HEK293 (cell line): ENCODE measurements around the gene GCA.

ENCODE experiments used
- CTCF ChIA-PET: fragments of 350-600 bp; formaldehyde crosslinking; extraction: SDS; loops from one replicate; lab custom pipeline; 2021; ENCODE audit warnings: antibody characterized with exemption; lab: Yijun Ruan, JAX
- POLR2A ChIA-PET: fragments of 300-600 bp; formaldehyde crosslinking; extraction: SDS; loops from one replicate; lab custom pipeline; 2020; ENCODE audit warnings: antibody characterized with exemption, inconsistent platforms; lab: Yijun Ruan, JAX
- H3K27ac ChIP-seq: fragments of 200-500 bp; sonication (Bioruptor generic); 2 replicates; pipeline ENCODE4 v1.5.1; 2014; ENCODE audit warnings: low read depth, low read length, control low read depth, inconsistent platforms; ENCODE audit errors: extremely low read depth
- H3K36me3 ChIP-seq, 2 experiments: fragments of 200-500 bp in 1 of 2; sonication (Bioruptor generic) in 1 of 2; 1 replicate in 1 of 2; 2 replicates in 1 of 2; pipeline ENCODE4 v1.5.1; 2014 to 2017; ENCODE audit warnings: inconsistent platforms in 2 of 2, low read length in 2 of 2; ENCODE audit not compliant: control insufficient read depth in 2 of 2, insufficient read depth in 1 of 2
- H3K4me1 ChIP-seq: fragments of 200-500 bp; sonication (Bioruptor generic); 2 replicates; pipeline ENCODE4 v1.5.1; 2014; ENCODE audit warnings: mild to moderate bottlenecking, low read length, inconsistent platforms; ENCODE audit not compliant: control insufficient read depth, insufficient read depth
- H3K4me3 ChIP-seq: 2 replicates; pipeline ENCODE4 v1.5.1; 2011; ENCODE audit warnings: low read depth, mild to moderate bottlenecking, control low read depth, low read length, moderate library complexity
- H3K9me3 ChIP-seq: fragments of 200-500 bp; sonication (Bioruptor generic); 2 replicates; pipeline ENCODE4 v1.5.1; 2014; ENCODE audit warnings: low read depth, low read length, inconsistent platforms; ENCODE audit not compliant: control insufficient read depth, insufficient read depth
- EGR2 ChIP-seq: fragments of 450-650 bp; formaldehyde crosslinking; IDR thresholded peaks from 2 replicates; pipeline ENCODE4 v1.5.1; 2016; ENCODE audit warnings: low read depth, missing biosample characterization, missing genetic modification characterization
- GLIS1 ChIP-seq: fragments of 450-650 bp; formaldehyde crosslinking; IDR thresholded peaks from 2 replicates; pipeline ENCODE4 v1.5.1; 2016; ENCODE audit warnings: missing biosample characterization, missing genetic modification characterization
- KLF10 ChIP-seq: fragments of 450-650 bp; IDR thresholded peaks from 2 replicates; pipeline ENCODE4 v1.5.1; 2018; ENCODE audit warnings: missing biosample characterization, mild to moderate bottlenecking, missing genetic modification characterization
- KLF8 ChIP-seq: fragments of 450-650 bp; formaldehyde crosslinking; IDR thresholded peaks from 2 replicates; pipeline ENCODE4 v1.5.1; 2016; ENCODE audit warnings: missing biosample characterization, missing genetic modification characterization
- OSR2 ChIP-seq: fragments of 450-650 bp; formaldehyde crosslinking; IDR thresholded peaks from 2 replicates; pipeline ENCODE4 v1.5.1; 2016; ENCODE audit warnings: missing biosample characterization, missing genetic modification characterization
- OVOL3 ChIP-seq: fragments of 450-650 bp; formaldehyde crosslinking; IDR thresholded peaks from 2 replicates; pipeline ENCODE4 v1.5.1; 2016; ENCODE audit warnings: missing biosample characterization, missing genetic modification characterization
- PRDM1 ChIP-seq: fragments of 450-650 bp; formaldehyde crosslinking; IDR thresholded peaks from 2 replicates; pipeline ENCODE4; 2016; ENCODE audit warnings: missing biosample characterization, missing genetic modification characterization
- SCRT2 ChIP-seq: fragments of 450-650 bp; formaldehyde crosslinking; IDR thresholded peaks from 2 replicates; pipeline ENCODE4 v1.5.1; 2016; ENCODE audit warnings: missing biosample characterization, missing genetic modification characterization
- ZBTB8A ChIP-seq: fragments of 450-650 bp; formaldehyde crosslinking; IDR thresholded peaks from 2 replicates; pipeline ENCODE4 v1.5.1; 2016; ENCODE audit warnings: missing biosample characterization, missing genetic modification characterization
- ZNF202 ChIP-seq: fragments of 450-650 bp; formaldehyde crosslinking; IDR thresholded peaks from 2 replicates; pipeline ENCODE4 v1.5.1; 2016; ENCODE audit warnings: missing biosample characterization, missing genetic modification characterization, borderline replicate concordance
- ZNF214 ChIP-seq: fragments of 450-650 bp; formaldehyde crosslinking; IDR thresholded peaks from 2 replicates; pipeline ENCODE4 v1.5.1; 2017; ENCODE audit warnings: missing biosample characterization, mild to moderate bottlenecking, missing genetic modification characterization, borderline replicate concordance
- ZNF394 ChIP-seq: fragments of 450-650 bp; formaldehyde crosslinking; IDR thresholded peaks from 2 replicates; pipeline ENCODE4 v1.5.1; 2016; ENCODE audit warnings: missing biosample characterization, missing genetic modification characterization, mild to moderate bottlenecking, moderate library complexity, borderline replicate concordance
- ZNF416 ChIP-seq: fragments of 450-650 bp; formaldehyde crosslinking; IDR thresholded peaks from 2 replicates; pipeline ENCODE4 v1.5.1; 2016; ENCODE audit warnings: missing biosample characterization, missing genetic modification characterization
- ZNF501 ChIP-seq: fragments of 450-650 bp; formaldehyde crosslinking; IDR thresholded peaks from 2 replicates; pipeline ENCODE4 v1.5.1; 2016; ENCODE audit warnings: missing biosample characterization, missing genetic modification characterization
- ZNF510 ChIP-seq: fragments of 450-650 bp; formaldehyde crosslinking; IDR thresholded peaks from 2 replicates; pipeline ENCODE4 v1.5.1; 2018; ENCODE audit warnings: mild to moderate bottlenecking, missing genetic modification characterization, missing biosample characterization; ENCODE audit not compliant: insufficient replicate concordance
- ZNF521 ChIP-seq: fragments of 450-650 bp; formaldehyde crosslinking; IDR thresholded peaks from 2 replicates; pipeline ENCODE4 v1.5.1; 2017; ENCODE audit warnings: missing biosample characterization, mild to moderate bottlenecking, missing genetic modification characterization
- ZNF555 ChIP-seq: fragments of 450-650 bp; formaldehyde crosslinking; conservative IDR thresholded peaks from 2 replicates; pipeline ENCODE4 v1.5.1; 2017; ENCODE audit warnings: missing biosample characterization, mild to moderate bottlenecking, missing genetic modification characterization, inconsistent platforms
- ZNF629 ChIP-seq: fragments of 450-650 bp; formaldehyde crosslinking; IDR thresholded peaks from 2 replicates; pipeline ENCODE4 v1.5.1; 2017; ENCODE audit warnings: missing biosample characterization, missing genetic modification characterization
- ZNF677 ChIP-seq: fragments of 450-650 bp; IDR thresholded peaks from 2 replicates; pipeline ENCODE4 v1.5.0; 2018; ENCODE audit warnings: missing biosample characterization, mild to moderate bottlenecking, missing genetic modification characterization, moderate library complexity
- TF ChIP-seq, protein P1 (sequence below): fragments of 450-650 bp; formaldehyde crosslinking; IDR thresholded peaks from 2 replicates; pipeline ENCODE4 v1.5.1; 2016; ENCODE audit warnings: missing biosample characterization, missing genetic modification characterization
- TF ChIP-seq, protein P2 (sequence below): fragments of 450-650 bp; formaldehyde crosslinking; IDR thresholded peaks from 2 replicates; pipeline ENCODE4 v1.5.1; 2017; ENCODE audit warnings: missing biosample characterization, mild to moderate bottlenecking, missing genetic modification characterization, moderate library complexity
- TF ChIP-seq, protein P3 (sequence below): fragments of 450-650 bp; formaldehyde crosslinking; IDR thresholded peaks from 2 replicates; pipeline ENCODE4 v1.5.1; 2016; ENCODE audit warnings: missing biosample characterization, missing genetic modification characterization
- TF ChIP-seq, protein P4 (sequence below): fragments of 450-650 bp; formaldehyde crosslinking; IDR thresholded peaks from 2 replicates; pipeline ENCODE4 v1.5.1; 2016; ENCODE audit warnings: missing biosample characterization, missing genetic modification characterization
- TF ChIP-seq, protein P5 (sequence below): fragments of 450-650 bp; formaldehyde crosslinking; IDR thresholded peaks from 2 replicates; pipeline ENCODE4 v1.5.1; 2016; ENCODE audit warnings: missing biosample characterization, missing genetic modification characterization, borderline replicate concordance
- TF ChIP-seq, protein P6 (sequence below): IDR thresholded peaks from 2 replicates; pipeline ENCODE4 v1.6.1; 2011; ENCODE audit warnings: mild to moderate bottlenecking, low read depth, low read length, borderline replicate concordance

The GCA gene

DNA sequence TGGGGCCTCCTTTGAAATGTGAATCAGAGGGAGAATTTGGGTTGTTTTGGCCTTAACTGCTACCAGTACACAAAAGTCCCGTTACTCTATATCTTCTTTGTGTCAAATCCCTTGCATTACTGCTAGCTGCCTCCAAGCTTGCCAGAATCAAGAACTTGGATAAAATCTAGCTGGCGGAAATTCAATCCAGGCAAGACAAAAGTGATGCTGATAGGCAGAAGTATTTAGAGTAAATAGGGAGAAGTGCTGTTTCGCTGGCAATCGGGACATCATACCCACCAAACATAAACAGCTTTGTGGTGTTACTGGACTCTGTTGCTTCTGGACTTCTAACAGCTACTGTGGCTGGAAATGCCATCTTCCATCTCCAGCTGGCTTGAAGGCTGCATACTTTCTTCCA lies 28.0 kb upstream of the GCA start:
- H3K4me3 ChIP-seq, result no peak overlapping the region
- CTCF ChIA-PET, result interaction anchor here (0.6 kb wide), 1 partner anchor 26 kb away, joined by 3 read pairs; no protein-coding TSS in a partner anchor
- no peaks in the 10 kb centered on the region for H3K36me3 ChIP-seq
- H3K9me3 ChIP-seq, result no peaks in the 10 kb centered on the region
- peaks cover 3% of the 10 kb centered on the region; the same call in 1 of the 2 replicates for H3K4me1 ChIP-seq
- POLR2A ChIA-PET, result no interaction called here
- no peak overlapping the region for H3K27ac ChIP-seq
- TF ChIP-seq ZBTB8A (tag by site-specific recombination) (no peak), ZNF501 (tag by site-specific recombination) (no peak), PRDM1 (tag by site-specific recombination) (no peak), SCRT2 (tag by site-specific recombination) (no peak), ZNF555 (tag by site-specific recombination) (no peak), KLF8 (tag by site-specific recombination) (no peak), EGR2 (no peak), GLIS1 (tag by site-specific recombination) (no peak), ZNF629 (no peak), ZNF416 (no peak), ZNF394 (tag by site-specific recombination) (no peak), OSR2 (tag by site-specific recombination) (no peak), OVOL3 (tag by site-specific recombination) (no peak), ZNF510 (tag by site-specific recombination) (no peak), ZNF214 (tag by site-specific recombination) (no peak)
- TF ChIP-seq, protein P1, sequence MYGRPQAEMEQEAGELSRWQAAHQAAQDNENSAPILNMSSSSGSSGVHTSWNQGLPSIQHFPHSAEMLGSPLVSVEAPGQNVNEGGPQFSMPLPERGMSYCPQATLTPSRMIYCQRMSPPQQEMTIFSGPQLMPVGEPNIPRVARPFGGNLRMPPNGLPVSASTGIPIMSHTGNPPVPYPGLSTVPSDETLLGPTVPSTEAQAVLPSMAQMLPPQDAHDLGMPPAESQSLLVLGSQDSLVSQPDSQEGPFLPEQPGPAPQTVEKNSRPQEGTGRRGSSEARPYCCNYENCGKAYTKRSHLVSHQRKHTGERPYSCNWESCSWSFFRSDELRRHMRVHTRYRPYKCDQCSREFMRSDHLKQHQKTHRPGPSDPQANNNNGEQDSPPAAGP, result no peak
- TF ChIP-seq, protein P2, sequence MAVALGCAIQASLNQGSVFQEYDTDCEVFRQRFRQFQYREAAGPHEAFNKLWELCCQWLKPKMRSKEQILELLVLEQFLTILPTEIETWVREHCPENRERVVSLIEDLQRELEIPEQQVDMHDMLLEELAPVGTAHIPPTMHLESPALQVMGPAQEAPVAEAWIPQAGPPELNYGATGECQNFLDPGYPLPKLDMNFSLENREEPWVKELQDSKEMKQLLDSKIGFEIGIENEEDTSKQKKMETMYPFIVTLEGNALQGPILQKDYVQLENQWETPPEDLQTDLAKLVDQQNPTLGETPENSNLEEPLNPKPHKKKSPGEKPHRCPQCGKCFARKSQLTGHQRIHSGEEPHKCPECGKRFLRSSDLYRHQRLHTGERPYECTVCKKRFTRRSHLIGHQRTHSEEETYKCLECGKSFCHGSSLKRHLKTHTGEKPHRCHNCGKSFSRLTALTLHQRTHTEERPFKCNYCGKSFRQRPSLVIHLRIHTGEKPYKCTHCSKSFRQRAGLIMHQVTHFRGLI (tag by site-specific recombination), result no peak
- TF ChIP-seq, protein P3, sequence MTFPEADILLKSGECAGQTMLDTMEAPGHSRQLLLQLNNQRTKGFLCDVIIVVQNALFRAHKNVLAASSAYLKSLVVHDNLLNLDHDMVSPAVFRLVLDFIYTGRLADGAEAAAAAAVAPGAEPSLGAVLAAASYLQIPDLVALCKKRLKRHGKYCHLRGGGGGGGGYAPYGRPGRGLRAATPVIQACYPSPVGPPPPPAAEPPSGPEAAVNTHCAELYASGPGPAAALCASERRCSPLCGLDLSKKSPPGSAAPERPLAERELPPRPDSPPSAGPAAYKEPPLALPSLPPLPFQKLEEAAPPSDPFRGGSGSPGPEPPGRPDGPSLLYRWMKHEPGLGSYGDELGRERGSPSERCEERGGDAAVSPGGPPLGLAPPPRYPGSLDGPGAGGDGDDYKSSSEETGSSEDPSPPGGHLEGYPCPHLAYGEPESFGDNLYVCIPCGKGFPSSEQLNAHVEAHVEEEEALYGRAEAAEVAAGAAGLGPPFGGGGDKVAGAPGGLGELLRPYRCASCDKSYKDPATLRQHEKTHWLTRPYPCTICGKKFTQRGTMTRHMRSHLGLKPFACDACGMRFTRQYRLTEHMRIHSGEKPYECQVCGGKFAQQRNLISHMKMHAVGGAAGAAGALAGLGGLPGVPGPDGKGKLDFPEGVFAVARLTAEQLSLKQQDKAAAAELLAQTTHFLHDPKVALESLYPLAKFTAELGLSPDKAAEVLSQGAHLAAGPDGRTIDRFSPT, result no peak

DNA sequence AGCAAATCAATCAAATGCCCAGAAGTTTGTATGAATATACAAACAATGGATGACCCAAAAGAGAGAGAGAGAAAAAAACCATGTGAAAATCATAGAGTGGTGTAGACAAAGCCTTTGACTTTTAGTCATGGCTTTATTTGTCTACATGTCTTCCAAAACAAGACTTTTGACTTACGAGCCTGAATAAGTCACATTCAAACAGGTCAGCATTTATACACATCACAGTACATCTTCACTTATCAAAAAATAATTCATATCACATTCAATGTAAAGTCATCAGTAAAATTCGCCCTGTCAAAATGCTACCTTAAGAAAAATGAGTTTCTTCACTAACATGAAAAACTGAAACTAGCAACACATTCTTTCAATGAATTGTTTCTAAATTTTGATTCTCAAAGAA lies 27.3 kb upstream of the GCA start:
- ChIA-PET CTCF (interaction anchor here (2.2 kb wide), 1 partner anchor 16 kb away, joined by 16 read pairs; no protein-coding TSS in a partner anchor), POLR2A (interaction anchor here (1.6 kb wide), 1 partner anchor 27 kb away, joined by 7 read pairs; the partner anchor contains the start of gene GCA)
- no peaks in the 10 kb centered on the region for H3K36me3 ChIP-seq
- H3K4me1 ChIP-seq, result peaks cover 3% of the 10 kb centered on the region; the same call in 1 of the 2 replicates
- H3K4me3 ChIP-seq, result no peak overlapping the region
- no peak overlapping the region for H3K27ac ChIP-seq
- H3K9me3 ChIP-seq, result no peaks in the 10 kb centered on the region
- TF ChIP-seq, protein P4, sequence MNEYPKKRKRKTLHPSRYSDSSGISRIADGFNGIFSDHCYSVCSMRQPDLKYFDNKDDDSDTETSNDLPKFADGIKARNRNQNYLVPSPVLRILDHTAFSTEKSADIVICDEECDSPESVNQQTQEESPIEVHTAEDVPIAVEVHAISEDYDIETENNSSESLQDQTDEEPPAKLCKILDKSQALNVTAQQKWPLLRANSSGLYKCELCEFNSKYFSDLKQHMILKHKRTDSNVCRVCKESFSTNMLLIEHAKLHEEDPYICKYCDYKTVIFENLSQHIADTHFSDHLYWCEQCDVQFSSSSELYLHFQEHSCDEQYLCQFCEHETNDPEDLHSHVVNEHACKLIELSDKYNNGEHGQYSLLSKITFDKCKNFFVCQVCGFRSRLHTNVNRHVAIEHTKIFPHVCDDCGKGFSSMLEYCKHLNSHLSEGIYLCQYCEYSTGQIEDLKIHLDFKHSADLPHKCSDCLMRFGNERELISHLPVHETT (tag by site-specific recombination), result no peak
- TF ChIP-seq, protein P5, sequence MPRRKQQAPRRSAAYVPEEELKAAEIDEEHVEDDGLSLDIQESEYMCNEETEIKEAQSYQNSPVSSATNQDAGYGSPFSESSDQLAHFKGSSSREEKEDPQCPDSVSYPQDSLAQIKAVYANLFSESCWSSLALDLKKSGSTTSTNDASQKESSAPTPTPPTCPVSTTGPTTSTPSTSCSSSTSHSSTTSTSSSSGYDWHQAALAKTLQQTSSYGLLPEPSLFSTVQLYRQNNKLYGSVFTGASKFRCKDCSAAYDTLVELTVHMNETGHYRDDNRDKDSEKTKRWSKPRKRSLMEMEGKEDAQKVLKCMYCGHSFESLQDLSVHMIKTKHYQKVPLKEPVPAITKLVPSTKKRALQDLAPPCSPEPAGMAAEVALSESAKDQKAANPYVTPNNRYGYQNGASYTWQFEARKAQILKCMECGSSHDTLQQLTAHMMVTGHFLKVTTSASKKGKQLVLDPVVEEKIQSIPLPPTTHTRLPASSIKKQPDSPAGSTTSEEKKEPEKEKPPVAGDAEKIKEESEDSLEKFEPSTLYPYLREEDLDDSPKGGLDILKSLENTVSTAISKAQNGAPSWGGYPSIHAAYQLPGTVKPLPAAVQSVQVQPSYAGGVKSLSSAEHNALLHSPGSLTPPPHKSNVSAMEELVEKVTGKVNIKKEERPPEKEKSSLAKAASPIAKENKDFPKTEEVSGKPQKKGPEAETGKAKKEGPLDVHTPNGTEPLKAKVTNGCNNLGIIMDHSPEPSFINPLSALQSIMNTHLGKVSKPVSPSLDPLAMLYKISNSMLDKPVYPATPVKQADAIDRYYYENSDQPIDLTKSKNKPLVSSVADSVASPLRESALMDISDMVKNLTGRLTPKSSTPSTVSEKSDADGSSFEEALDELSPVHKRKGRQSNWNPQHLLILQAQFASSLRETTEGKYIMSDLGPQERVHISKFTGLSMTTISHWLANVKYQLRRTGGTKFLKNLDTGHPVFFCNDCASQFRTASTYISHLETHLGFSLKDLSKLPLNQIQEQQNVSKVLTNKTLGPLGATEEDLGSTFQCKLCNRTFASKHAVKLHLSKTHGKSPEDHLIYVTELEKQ (tag by site-specific recombination), result no peak
- TF ChIP-seq KLF10 (no peak), ZNF202 (tag by site-specific recombination) (no peak), ZNF677 (tag by site-specific recombination) (no peak), ZNF521 (tag by site-specific recombination) (no peak)
- TF ChIP-seq, protein P6, sequence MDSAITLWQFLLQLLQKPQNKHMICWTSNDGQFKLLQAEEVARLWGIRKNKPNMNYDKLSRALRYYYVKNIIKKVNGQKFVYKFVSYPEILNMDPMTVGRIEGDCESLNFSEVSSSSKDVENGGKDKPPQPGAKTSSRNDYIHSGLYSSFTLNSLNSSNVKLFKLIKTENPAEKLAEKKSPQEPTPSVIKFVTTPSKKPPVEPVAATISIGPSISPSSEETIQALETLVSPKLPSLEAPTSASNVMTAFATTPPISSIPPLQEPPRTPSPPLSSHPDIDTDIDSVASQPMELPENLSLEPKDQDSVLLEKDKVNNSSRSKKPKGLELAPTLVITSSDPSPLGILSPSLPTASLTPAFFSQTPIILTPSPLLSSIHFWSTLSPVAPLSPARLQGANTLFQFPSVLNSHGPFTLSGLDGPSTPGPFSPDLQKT, result no peak
